Esophagus mucosa (tissue), 1 donor: Measurements from ENCODE around the gene PGD. TPM values are rescaled to one million over a fixed set of nuclear protein-coding genes. Genes with fewer than 3 reads are reported as not detected.
"Not testable (repeated sequence)": the region's sequence is repeated elsewhere in the genome, so short reads cannot be mapped to it uniquely, and the experiment has no call there.

Experiments used
- ATAC-seq: fragments of 200-7000 bp; cut with Tn5 transposase; one replicate; pipeline ENCODE4 v1.9.1; 2020
- total RNA-seq: library from RNA; stranded (reverse); gene quantifications from one replicate; pipeline ENCODE4 v1.2.4, GENCODE V29; 2023
- donor health status: DM: yes; HTN: yes; CAD: no.

The PGD gene
- total RNA-seq, 1 donor from 2014 or later: 581 TPM

- ATAC-seq: no peak
Measured at GRCh38 chr1:10399444-10399941, 629 bp downstream of the PGD start.

DNA sequence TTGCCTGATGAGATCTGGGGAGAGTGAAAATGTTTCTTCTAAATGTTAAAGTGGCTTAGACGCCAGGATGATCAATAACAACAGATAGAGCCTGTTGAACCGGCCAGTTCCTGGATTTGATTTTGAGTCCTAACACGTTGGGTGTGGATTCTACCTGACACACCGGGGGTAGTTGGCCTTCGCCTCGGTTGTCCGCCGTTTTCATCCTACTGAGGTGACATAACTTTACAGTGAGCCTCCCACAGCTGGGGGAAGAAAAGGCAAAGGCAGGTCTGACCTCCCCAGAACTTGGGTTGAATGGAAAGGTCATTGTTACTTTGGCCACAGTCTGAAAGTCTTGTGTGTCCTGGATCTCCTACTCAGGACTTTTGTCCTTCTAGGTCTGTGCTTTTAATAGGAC lies 1.1 kb downstream of the PGD start:
- ATAC-seq: no peak

DNA sequence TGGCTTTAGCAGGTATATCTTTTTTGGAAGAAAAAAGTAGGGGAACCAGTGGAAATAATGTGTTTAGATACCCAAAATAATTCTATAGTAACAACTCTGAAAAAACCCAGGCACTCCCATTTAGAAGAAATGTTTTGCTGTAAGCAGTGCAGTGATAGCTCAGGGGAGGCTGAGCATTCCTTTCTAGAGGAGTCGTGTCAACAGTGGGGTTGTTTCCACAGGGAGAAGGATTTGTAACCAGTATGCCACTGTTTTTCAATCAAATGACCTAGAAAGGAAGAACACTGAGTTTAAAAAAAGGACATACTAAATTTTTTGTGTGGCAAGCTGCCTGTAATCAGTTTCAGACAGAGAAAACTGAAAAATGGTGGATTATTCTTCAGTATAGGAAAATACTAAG lies 2.4 kb downstream of the PGD start:
- no peak for ATAC-seq

DNA sequence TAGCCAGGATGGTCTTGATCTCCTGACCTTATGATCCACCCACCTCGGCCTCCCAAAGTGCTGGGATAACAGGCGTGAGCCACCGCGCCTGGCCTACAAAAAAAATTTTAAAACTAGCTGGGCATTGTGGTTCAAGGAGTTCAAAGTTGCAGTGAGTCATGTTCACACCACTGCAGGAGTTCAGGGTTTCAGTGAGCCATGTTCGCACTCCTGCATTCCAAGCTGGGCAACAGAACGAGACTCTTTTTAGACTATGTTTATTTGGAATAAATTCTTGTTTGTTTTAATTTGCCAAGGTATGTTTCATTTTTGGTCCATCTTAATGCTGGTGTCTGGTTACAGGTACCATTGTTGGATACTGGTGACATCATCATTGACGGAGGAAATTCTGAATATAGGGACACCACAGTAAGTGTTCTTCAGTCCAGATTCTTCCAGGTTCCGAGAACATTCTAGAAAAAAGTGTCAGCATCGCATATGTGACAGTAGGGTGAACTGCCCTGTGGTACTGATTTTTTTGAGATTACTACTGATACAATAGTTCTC lies 3.9 kb downstream of the PGD start:
- ATAC-seq: no peak

DNA sequence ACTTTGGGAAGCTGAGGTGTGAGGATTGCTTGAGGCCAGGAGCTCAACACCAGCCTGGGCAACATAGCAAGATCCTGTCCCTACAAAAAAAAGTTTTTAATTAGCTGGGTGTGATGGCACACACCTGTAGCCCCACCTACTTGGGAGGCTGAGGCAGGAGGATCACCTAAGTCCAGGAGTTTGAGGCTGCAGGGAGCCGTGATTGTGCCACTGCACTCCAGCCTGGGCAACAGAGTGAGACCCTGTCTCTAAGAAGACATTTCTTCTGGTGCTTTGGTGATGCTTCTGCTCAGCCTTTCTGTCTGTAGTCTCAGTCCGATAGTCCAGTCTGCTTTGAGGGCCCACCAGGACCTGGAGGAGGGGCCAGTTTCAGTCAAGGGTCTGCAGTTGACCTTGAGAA lies 8.3 kb downstream of the PGD start:
- ATAC-seq: no peak

- ATAC-seq: peak; percentile 92
Measured at GRCh38 chr1:10415211-10415930, 16.5 kb downstream of the PGD start.

GRCh38 chr1:10415967-10416366 lies 17.1 kb downstream of the PGD start:
- ATAC-seq: not testable (repeated sequence)

- ATAC-seq: not testable (repeated sequence)
Measured at GRCh38 chr1:10418741-10419140, 19.9 kb downstream of the PGD start.

- ATAC-seq: peak; percentile 4
Measured at GRCh38 chr1:10419351-10419750, 20.5 kb downstream of the PGD start.

- no peak for ATAC-seq
Measured at GRCh38 chr1:10421637-10422036, 22.8 kb downstream of the PGD start.

DNA sequence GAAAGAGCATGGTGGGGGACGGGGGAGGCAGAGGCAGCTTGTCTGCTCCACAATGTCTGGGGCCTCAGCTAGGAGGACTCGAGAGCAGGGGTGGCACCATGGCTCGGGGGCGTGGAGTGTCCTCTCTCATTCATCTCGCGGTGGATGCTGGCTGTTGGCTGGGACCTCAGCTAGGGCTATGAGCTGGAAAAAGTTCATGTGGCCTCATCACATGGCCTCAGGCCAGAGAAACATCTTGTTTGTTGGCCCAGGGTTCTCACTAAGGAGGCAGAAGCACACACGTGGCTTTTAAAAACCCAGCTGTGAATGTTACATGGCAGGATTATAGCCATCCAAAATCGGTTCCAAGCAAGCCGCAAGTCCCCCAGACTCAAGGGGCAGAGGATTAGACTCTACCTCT lies 25.2 kb downstream of the PGD start:
- ATAC-seq: peak; percentile 14

DNA sequence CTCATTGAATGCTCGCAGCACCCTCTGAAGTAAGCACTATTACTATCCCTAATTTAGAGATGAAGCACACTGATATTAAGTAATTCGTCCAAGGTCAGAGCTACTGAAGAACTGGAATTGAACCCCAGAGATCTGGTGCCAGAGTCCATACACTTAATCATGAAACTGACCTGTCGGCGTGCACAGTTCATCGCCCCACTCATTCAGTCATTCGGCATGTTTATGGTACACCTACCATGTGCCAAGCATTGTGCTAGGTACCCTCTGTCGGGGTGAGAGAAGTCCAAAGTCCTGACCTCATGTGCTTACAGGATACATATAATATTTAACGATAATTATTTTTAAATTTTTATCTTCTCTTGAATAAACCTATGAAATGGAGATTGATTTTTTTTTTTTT lies 25.8 kb downstream of the PGD start:
- ATAC-seq: no peak

- ATAC-seq: not testable (repeated sequence)
Measured at GRCh38 chr1:10425826-10426534, 27.1 kb downstream of the PGD start.

- not testable (repeated sequence) for ATAC-seq
Measured at GRCh38 chr1:10426535-10426848, 27.6 kb downstream of the PGD start.

- no peak for ATAC-seq
Measured at GRCh38 chr1:10428984-10429383, 30.1 kb downstream of the PGD start.

GRCh38 chr1:10429868-10430215 lies 31.0 kb downstream of the PGD start:
- ATAC-seq: no peak

DNA sequence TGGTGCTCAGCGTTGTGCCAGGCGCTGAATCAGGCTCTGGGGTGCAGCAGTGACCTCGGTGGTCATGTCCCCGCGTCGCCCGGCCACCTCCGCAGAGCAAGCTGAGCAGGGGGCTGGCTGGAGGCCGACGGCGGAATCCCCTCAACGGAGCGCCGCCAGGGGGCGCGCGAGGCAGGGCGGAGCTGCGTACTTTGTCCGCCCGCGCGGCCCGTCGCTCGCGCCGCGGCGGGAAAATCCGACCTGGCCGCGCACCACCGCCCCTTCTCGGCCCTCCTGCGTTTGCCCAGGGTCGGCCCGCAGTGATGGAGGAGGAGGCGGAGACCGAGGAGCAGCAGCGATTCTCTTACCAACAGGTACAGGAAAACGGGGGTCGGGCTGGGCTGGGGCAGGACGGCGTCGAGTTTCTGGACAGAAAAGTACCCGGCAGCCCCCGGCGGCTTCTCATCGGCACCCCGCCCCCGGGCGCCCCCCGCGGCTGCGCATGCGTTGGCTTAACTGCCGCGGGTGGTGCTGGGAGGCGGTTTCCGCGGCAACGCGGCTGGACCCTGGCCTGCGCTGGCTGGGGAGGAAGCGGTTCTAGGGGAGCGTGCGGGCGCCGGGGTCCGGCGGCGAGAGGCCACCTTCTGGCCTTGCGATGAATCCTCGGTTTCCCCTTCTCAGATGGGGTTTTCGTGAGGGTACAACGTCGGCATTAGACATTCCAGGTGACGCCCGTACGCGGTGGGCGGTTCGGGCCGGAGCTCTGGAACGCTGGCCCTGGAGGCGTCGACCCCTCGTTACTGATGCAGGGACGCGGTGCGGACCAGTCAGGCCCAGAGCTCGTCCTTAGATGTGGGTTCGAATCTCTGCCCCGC lies 31.6 kb downstream of the PGD start, which contains the start of gene CENPS:
Gene CENPS (plus strand): TSS at position 218 of the 854 bp plus-strand sequence. CDS start 85 bp downstream, at position 303.
- peak; percentile 82 for ATAC-seq

- no peak for ATAC-seq
Measured at GRCh38 chr1:10431070-10431730, 32.3 kb downstream of the PGD start.

- no peak for ATAC-seq
Measured at GRCh38 chr1:10432910-10433700, 34.2 kb downstream of the PGD start.

GRCh38 chr1:10433790-10434189 lies 34.9 kb downstream of the PGD start:
- no peak for ATAC-seq

DNA sequence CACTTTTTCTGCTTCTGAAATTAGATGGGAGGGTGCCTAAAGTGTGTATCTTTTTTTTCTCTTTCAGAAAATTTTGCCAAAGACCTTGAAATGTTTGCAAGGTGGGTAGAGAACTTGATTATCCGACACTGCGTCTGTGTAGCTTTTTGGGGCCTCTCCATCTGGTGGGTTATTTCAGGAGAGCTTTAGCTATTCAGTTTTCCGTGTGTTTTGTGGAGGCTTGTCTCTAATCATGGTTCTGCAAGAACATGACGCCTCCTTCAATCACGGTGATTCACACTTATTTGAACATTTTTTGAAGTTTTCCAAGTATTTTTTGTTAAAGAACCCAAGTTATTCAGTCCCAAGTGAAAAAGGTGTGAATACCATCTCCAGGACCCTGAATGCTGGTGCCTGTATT lies 35.7 kb downstream of the PGD start:
- no peak for ATAC-seq

- no peak for ATAC-seq
Measured at GRCh38 chr1:10437052-10437451, 38.2 kb downstream of the PGD start.
